SK-N-DZ (cell line): ENCODE measurements around the gene COL4A6.
A peak's percentile ranks its signal among the peaks of the same experiment; 100 is the strongest.

Experiments used
- DNase-seq: peaks from one replicate; pipeline ENCODE4 v3.0.0-alpha.2; 2015; ENCODE audit warnings: low spot score

The COL4A6 gene

DNA sequence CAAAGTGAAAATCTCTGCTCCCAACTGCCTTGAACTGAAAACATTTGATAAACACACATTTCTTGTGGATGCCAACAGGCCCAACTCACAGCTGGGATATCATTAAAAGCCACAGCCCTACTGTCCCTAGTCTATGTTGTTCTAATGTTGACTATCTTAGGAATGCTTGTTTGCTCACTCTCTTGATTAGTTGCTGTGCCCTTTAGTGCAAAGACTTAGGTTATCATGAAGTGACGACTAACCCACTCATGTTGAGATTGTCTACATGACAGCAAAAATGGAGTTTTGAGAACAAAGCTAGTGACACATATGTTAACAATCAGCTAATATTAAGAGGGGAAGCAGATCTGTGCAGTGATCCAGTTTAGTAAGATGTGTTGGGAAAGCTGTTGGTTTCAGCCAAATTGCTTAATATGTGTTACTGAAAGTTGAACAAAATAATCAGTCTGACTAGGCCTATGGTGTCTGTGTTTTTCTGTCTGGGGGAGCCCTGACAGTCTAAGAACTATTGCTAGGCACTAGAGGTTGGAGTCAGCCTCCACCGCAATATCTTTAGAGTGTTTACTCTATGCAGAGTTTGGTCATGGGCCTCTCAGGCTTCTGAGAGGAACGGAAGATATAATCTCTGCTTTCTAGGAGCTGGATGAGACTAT lies 221.2 kb downstream of the COL4A6 start:
- DNase-seq, result no peak

DNA sequence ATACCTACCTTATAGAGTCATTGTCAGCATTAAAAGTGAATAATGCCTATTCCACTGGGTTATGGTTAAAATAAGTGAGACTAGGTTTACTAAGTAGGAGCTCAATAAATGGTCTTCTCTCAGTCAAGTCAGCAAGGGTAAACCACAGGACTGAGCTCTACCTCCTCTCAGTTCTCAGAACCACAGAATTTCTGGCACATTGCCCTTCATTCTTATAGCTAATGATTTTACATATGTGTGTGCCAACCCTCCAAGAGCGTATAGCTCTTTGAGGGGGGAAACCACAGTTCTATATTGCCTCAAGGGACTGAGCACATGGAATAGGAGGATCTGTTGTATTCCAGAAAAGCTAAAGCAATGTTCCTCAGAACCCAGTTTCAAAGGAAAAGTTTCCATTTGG lies 221.8 kb downstream of the COL4A6 start:
- no peak for DNase-seq

DNA sequence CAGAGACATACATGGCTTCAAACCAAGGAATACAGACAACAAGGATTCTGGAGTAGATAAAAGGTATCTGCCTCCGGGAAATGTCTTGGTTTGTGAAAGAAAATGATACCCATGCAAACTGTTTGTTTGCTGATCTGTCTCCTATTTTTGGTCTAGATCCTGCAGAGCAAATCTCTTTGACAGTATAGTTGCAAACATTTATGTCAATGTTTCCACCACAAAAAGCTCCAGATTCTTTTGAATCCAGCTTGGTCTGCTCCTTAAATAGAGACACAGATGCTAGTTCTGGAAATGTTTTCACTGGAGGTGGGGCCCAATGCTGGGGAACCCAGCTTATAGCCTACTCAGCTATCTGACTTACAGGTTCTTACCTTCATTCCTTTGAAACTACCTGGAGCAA lies 226.9 kb downstream of the COL4A6 start:
- no peak for DNase-seq

DNA sequence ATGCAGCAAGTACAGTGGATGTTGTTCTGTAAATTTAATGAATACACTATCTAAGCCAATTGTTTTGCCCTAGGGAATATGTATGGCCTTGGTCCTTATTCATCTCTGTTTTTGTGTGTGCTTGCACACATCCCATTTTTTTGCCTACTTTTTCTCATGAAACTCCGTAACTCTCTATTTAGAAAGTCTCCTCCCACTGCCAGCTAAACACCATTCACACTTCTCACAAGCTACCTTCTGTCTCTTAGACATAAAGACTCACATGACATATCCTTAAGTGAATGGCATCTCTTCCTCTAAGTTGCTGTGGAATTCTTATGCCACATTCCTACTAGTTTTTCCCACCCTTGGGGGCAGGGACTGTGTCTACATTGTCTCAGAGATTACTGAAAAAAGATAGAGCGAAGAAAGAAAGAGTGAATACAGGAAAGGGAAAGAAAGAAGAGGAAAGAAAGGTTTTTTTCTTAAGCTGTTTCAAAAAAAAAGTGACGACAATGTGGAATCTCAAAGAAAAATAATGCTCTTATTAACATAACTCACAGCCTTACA lies 229.1 kb downstream of the COL4A6 start:
- no peak for DNase-seq

DNA sequence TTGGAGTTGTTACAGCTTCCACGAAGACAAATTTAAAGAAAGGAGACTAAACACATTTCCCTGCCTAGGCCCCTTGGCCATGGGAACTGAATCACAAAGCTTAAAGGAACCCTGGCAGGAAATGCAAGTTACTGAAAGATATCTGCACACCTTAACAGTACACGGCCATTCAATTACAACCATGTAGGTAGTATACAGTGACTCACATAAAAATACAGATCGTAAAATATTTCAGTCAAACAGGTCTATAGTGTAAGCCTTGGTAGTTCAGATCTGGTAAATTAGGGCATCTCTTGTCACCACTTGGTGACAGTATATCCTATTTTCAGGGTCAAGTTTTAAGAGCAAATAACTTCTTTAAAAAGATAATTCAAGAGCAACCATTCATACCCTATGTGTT lies 234.7 kb downstream of the COL4A6 start:
- DNase-seq, result no peak

DNA sequence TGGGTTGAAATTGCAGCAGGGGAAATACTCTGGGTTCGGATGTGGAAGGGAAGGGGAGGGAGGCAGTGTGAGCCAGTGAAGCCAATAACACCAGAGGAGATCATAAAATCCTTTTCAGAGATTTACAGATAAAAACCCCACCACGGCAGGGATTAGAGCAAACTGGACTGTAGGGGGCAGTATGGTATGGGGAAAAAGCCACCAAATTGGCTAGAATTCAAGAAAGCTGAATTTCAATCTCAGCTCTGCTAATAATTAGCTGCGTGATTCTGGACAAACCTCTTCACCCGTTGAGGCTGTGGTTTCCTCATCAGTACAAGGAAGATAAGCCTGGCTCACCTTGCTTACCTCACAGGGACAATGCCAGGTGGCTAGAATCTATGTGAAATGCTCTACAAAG lies 238.5 kb downstream of the COL4A6 start:
- DNase-seq, result no peak

DNA sequence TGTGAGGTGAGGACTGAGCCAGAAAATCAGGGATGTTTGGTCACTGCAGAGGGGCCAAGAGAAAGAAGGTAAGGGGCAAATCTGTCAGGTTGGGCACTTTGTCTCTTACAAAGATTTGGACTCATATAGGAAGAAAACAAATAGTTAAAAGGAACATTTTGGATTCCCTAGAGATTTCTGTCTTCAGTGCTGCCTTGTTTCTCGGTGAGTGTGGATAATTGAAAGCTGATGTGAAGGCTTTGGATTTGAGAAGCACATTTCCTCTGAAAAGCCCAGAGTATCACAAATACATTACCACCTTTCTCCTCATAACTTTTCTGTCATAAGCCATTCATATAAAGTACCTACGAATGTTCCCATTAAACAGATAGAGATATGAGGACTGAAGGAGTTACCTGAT lies 239.2 kb downstream of the COL4A6 start:
- DNase-seq, result no peak

DNA sequence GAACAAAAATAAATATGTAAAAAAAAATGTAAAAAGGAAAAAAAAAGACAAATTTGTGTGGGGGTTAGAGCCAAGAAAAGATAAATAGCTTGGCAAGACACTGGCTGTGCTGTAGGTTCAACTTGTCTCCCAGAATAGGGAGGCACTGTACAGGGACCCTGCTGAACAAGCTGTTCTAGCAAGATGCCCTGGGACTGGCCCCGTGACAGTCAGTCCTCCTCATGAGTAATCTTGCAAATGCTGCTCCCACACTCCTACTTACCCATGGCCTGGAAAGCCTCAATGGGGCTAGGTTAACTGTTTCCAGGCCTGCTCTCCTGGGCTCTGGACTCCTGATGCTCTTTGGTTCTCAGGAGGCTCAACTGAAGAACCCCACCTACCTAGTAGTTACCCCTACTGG lies 239.8 kb downstream of the COL4A6 start:
- no peak for DNase-seq

DNA sequence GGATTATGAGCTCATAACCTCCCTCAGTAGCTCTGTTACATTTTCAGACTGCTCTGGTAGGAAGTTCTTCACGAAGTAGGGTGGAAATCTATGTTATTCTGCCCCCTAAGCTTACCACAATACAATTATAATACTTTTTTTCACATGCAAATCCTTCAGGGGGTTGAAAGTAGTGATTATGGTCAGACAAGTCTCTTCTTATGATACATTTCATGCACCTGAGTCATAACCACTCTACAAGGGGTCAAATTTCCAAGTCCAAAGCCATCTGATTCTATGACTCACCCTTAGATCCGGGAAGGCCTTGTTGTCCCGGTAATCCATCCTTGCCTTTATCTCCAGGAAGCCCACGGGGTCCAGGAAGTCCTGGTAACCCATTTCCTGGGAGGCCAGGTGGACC lies 251.4 kb downstream of the COL4A6 start:
- no peak for DNase-seq

DNA sequence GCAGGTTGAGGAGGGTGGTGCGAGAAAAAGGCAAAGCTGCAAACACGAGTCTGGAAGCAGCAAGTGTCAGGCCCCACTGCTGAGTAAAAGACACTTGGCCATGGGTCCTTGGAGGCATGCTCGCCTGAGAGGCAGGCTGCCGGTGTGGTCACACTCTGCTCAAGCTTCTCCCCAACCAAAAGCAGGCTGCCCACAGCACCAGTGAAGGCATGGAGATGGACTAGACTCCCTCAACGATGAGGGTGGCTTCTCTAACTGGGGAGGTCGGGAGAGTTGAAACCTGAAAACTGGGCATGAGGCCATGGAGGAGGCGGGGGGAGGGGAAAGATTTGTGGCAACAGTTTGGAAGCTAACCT lies 260.1 kb downstream of the COL4A6 start:
- no peak for DNase-seq

DNA sequence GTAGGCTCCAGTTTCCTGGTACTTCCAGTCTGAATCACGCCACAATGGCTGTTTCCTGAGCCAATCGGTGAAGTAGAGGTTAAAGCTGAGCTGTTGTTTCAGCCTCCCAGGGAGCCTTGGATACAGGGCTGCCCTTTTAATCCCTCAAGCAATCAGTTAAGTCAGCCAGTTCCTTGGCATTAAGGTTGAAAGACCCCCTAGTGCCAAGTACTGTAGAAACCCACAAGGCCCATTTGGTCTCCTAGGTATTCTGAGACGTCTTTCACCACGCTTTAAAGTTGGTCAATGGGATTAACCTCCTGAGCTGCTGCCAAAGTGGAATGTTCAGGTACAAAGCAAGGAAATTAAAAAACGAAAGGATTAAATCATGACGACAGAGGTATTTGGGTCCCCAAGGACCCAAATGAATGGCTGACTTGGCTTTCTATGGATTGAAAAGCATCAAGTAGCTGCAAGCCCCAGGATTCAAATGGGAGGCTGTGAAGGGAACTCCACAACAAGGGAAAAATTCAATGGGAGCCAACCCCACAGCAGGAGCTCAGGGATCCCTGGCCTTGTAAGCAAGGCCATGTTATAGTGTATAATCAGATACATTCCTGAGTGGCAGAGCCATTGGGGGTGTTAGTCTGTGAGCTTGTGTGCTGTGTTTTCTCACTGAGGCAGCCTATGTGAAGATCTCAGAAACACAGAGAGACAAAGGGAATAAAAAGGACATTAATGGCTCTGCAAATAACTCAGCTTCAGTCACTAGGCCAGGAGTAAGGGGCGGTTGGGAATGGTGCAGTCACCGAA lies 260.7 kb downstream of the COL4A6 start:
- DNase-seq, result no peak

DNA sequence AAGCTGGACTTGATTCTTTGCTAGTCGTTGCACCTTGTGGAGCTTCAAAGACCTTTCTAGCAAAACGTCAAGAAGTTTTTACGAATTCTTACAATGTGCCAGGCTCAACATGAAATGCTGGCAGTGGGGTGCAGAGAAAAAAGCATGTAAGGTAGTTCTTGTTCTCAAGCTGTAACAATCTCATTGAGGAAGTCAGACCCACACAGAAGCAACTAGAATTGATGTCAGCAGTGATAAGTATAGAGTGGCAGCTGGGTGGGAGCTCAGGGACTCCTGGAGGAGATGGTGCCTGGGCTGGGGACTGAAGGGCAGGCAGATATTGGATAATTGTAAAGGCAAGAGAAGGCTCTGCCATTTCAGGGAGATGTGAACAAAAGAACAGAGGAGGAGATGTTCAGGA lies 264.3 kb downstream of the COL4A6 start:
- no peak for DNase-seq

DNA sequence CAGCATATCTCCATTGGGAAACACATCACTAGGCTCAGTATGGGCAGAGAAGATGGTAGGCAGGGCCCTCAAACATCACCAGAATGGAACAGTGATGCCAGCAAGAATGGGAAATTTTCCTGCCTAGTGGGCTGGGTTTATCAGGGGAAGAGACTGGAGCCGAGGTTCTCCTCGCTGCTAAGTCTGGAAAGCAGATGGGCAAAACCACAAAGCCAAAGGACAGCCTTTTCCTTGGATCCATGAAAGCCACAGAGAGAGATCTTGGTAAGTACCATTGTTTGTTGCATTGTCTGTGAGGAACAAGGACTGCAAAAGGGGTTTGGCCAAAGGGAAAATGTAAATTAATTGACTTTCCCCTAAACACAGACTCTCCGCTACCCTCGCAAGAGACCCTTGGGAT lies 266.6 kb downstream of the COL4A6 start:
- DNase-seq, result no peak

DNA sequence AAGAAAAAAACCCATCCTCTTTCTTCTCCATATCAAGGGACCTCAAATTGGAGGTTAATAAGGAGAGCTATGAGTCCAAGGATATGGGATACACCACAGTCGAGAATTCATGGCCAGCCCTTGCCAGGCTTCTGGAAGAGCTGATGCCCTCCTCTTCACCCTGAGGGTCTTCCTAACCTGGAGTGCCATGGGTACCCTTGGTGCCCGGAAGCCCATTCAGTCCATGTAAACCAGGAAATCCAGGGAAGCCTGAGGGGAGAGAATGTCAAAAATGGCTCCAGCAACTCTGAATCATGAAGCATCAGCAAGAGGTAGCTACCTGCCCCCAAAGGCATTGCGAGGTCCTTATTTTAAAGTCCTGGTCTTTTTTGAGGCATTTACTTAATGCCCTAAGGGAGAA lies 268.5 kb downstream of the COL4A6 start:
- DNase-seq, result no peak

DNA sequence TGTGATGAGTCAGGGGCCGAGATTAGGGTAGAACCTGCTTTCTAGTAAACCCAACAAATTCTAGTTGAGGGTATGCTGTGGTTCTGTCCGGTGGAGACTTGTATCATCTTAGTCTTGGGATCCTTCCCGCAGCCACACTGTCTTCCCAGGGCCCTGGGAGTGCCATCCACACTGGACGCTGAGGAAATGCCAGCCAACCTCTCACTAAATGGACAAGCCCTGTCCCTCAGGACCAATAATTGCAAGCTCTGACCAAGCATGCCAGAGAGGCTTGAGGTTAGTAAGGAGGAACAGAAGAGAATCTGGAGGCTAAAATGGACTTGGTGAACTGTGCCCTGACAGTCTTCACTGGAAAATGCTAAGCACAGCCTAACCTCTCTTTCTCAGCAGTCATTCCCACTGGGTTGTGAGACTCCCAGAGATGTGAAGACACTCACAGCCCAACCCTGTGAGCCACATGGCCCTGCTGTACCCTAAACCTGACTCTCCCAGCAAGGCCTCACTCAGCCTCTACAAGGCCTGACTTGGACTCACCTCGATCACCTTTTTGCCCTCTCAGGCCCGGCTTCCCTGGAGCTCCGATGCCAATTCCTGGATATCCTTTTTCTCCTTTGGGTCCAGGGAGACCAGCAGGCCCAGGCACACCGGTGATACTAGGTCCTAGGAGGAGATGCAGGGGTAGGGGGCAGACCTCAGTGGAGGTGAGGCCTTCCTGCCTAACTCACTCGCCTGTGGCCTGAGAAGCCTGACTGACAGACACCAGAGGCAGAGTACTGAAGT lies 269.1 kb downstream of the COL4A6 start:
- DNase-seq, result no peak

DNA sequence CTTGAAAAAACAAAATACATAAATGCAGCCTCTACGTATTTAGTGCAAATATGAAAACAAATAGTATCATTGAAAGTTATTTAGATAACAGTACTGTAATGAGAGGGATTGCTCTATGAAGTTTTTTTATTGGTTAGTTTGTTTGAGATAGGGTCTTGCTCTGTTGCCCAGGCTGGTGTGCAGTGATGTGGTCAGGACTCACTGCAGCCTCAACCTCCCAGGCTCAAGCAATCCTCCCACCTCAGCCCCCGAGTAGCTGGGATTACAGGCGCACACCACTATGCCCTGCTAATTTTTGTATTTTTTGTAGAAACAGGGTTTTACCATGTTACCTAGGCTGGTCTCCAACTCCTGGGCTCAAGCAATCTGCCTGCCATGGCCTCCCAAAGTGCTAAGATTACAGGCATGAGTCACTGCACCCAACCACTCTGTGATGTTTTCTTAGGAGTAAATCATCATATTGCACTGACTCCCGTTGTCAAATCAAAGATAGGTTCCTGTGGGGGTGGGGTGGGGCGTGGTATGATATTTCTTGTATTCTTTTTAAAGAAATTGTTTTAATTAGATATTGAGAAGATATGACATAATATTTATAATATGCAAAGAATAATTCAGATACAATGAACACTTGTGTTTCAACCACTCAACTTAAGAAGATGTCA lies 270.9 kb downstream of the COL4A6 start:
- no peak for DNase-seq

DNA sequence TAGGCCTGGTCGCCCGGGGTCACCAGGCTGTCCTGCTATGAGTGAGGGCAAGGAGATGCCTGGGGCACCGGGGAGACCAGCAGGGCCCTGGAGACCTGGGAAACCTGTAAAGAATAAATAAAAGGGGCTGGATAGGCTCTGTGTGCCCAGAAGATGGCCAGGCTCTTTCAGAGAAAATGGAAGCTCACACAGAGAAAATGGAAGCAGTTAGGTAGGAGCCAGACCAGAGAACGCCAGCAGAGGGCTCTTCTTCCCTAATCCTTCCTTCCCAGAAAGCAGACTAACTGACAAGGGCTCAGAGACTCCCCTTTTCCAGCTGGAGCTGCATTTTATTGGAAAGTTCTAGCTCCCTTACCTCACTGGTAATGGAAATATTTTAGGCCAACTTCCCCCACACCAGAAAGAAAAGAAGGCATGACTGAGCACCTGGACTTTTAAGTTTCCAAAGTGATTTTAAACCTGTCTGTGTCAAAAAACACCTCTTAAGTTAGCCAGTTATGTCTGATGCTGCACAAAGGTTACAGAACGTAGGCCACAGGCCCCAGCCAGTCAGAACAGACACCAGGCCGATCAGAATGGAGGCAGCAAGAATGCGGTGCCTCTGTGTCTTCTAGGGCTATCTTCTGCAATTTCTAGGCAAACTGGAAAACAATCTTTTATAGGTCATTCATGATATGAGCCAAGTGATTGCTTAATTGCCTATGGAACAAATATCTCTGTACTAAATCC lies 272.7 kb downstream of the COL4A6 start:
- peak; percentile 10 for DNase-seq

DNA sequence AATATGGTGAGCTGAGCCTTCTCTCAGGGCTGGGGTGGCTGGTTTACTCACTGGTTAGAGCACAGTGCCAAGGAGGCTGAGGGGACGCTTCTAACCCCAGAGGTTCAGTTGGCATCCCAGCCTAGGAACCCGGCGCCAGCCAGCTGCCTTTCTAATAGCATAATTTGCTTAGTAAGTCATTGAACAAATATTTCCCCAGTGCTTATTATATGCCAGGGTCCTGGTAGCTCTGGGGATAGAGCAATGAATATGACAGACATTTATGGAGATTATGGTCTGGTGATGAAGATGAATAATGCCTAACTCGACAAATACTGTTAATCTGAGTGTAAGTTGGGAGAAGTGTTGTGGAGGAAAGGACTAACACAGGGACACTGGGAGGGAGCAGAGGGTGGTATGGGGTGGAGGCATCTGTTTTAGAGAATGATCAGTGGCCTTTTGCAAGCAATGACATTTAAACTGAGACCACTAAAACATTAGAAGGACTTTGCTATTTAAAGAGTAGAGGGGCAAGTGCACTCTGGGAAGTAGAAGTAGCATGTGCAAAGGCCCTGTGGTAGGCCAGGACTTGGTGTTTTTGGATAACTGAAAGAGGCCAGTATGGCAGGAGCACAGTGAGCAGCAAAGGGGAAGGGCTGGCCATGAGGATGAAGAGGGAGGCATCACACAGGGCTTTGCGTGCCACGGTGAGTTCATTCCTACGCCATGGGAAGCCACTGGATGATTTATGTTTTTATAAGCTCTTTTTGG lies 274.7 kb downstream of the COL4A6 start:
- DNase-seq, result no peak

DNA sequence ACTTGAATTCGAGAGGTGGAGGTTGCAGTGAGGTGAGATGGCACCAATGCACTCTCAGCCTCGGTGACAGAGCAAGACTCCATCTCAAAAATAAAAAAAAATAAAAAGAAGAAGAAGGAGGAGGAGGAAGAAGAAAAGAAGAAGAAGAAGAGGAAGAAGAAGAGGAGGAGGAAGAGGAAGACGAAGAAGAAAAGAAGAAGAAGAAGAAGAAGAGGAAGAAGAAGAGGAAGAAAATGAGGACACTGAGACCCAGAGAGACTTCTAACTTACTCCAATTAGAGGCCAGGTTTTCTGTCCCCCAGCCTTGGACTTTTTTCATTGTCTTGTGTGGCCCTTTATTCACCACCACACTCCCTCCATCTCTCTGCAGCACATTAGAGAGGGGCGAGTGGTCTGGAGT lies 276.0 kb downstream of the COL4A6 start:
- no peak for DNase-seq

DNA sequence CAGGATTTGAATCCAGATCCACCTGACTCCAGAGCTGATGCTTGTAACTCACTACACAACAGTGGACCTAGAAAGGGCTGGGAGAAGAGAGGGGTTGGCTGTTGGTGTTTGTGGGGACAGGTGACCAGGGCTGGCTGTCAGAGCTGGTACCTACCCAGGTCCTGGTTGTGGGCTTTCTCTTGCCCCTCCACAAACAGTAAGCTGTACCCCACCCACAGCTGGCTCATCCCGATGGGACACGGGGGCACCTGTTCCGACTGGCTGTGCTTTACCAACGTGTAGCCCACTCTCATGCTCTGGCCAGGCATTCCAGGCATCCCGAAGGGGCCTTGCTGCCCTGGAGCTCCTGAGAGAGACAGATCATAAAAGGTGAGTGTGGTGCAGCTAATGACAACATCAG lies 277.9 kb downstream of the COL4A6 start:
- DNase-seq, result no peak
